T-helper 17 cell (primary cell): ENCODE measurements around the gene KBTBD2. TPM values are rescaled to one million over a fixed set of nuclear protein-coding genes. Genes with fewer than 3 reads are reported as not detected.
"Not testable (repeated sequence)": the region's sequence is repeated elsewhere in the genome, so short reads cannot be mapped to it uniquely, and the experiment has no call there.

Source experiments
- ATAC-seq: fragments of 150-1000 bp; cut with Tn5 transposase; 2 replicates; pipeline ENCODE4 v1.10.0; 2021; ENCODE audit warnings: mild to moderate bottlenecking, moderate library complexity
- DNase-seq, 3 donors: peaks; one replicate each; pipeline versions ENCODE4 v3.0.0 to v3.0.0-alpha.2; 2020 to 2021
- H3K9me3 ChIP-seq: one replicate; pipeline ENCODE4 v1.7.0; 2013; ENCODE audit warnings: low read length, mild to moderate bottlenecking; ENCODE audit not compliant: control insufficient read depth, poor library complexity, severe bottlenecking
- H3K27ac Mint-ChIP-seq: one replicate; pipeline ENCODE4 v1.8.0; 2022; ENCODE audit warnings: mild to moderate bottlenecking, moderate library complexity, mixed read lengths
- H3K27me3 Mint-ChIP-seq: one replicate; pipeline ENCODE4 v1.8.0; 2022; ENCODE audit warnings: mixed read lengths
- H3K36me3 Mint-ChIP-seq: one replicate; pipeline ENCODE4 v1.8.0; 2022; ENCODE audit warnings: low read depth, mixed read lengths
- H3K4me1 Mint-ChIP-seq: one replicate; pipeline ENCODE4 v1.8.0; 2022; ENCODE audit warnings: mild to moderate bottlenecking, mixed read lengths
- H3K4me3 Mint-ChIP-seq: one replicate; pipeline ENCODE4 v1.8.0; 2022; ENCODE audit warnings: mild to moderate bottlenecking, moderate library complexity, mixed read lengths
- total RNA-seq, 4 donors: library from RNA in 2 of 4; stranded (reverse) in 2 of 4; gene quantifications; one replicate each; pipeline ENCODE4 v1.2.3 and lab custom pipeline; 2022 to 2026

Gene KBTBD2
- total RNA-seq (100 to 1,000 TPM; 118 to 129 TPM), total RNA-seq (lab: John Stamatoyannopoulos, UW) (106 to 134 reads per million in 2 donors)

- peaks cover 46% of the 10 kb centered on the region for H3K4me1 Mint-ChIP-seq
- no peaks in the 10 kb centered on the region for H3K9me3 ChIP-seq
- H3K4me3 Mint-ChIP-seq: peak within 1 kb of the TSS; percentile 96
- peak; percentile 66 for ATAC-seq
- H3K36me3 Mint-ChIP-seq: no peaks in the 10 kb centered on the region
- H3K27ac Mint-ChIP-seq: peak within 1 kb of the TSS; percentile 99
- DNase-seq: peak; percentile 58 to 74 (median 68)
- H3K27me3 Mint-ChIP-seq: no peaks in the 10 kb centered on the region
Observed at GRCh38 chr7:32891043-32891799, at the start of gene KBTBD2. TSS of gene KBTBD2 (minus strand) at chr7:32891760. CDS start at chr7:32879604, 12,156 bp downstream.

- no peak overlapping the region for H3K27ac Mint-ChIP-seq
Observed at GRCh38 chr7:32941181-32941580, 49.6 kb upstream of the KBTBD2 start.

GRCh38 chr7:32937344-32938174 is 46.0 kb upstream of the KBTBD2 start:
- Mint-ChIP-seq H3K27me3 (no peaks in the 10 kb centered on the region), H3K4me3 (no peak overlapping the region), H3K4me1 (peaks cover 13% of the 10 kb centered on the region), H3K27ac (no peak overlapping the region), H3K36me3 (peaks cover 2% of the 10 kb centered on the region)
- DNase-seq (no peak), ATAC-seq (no peak)
- H3K9me3 ChIP-seq: no peaks in the 10 kb centered on the region

More at GRCh38 chr7:32941181-32941580, 49.6 kb upstream of the KBTBD2 start:
- DNase-seq (no peak), ATAC-seq (no peak)
- no peaks in the 10 kb centered on the region for H3K9me3 ChIP-seq
- Mint-ChIP-seq H3K4me3 (peak overlapping the region; percentile 92), H3K27me3 (no peaks in the 10 kb centered on the region), H3K4me1 (peaks cover 17% of the 10 kb centered on the region), H3K36me3 (peaks cover 2% of the 10 kb centered on the region)

- Mint-ChIP-seq H3K36me3 (no peaks in the 10 kb centered on the region), H3K4me1 (peaks cover 6% of the 10 kb centered on the region), H3K4me3 (no peak overlapping the region), H3K27ac (no peak overlapping the region), H3K27me3 (no peaks in the 10 kb centered on the region)
- no peak for ATAC-seq
- no peaks in the 10 kb centered on the region for H3K9me3 ChIP-seq
- DNase-seq: no peak
Observed at GRCh38 chr7:32936689-32937088, 45.1 kb upstream of the KBTBD2 start.

GRCh38 chr7:32935558-32935957 is 44.0 kb upstream of the KBTBD2 start:
- no peaks in the 10 kb centered on the region for H3K9me3 ChIP-seq
- no peak for ATAC-seq
- Mint-ChIP-seq H3K36me3 (no peaks in the 10 kb centered on the region), H3K27me3 (no peaks in the 10 kb centered on the region), H3K4me1 (peaks cover 5% of the 10 kb centered on the region), H3K4me3 (no peak overlapping the region), H3K27ac (no peak overlapping the region)
- no peak for DNase-seq

- no peak for ATAC-seq
- DNase-seq: no peak
- Mint-ChIP-seq H3K27ac (no peak overlapping the region), H3K27me3 (no peaks in the 10 kb centered on the region), H3K4me3 (no peak overlapping the region), H3K36me3 (no peaks in the 10 kb centered on the region), H3K4me1 (no peaks in the 10 kb centered on the region)
- no peaks in the 10 kb centered on the region for H3K9me3 ChIP-seq
Observed at GRCh38 chr7:32930378-32930777, 38.8 kb upstream of the KBTBD2 start.

- H3K27me3 Mint-ChIP-seq: no peaks in the 10 kb centered on the region
- H3K27ac Mint-ChIP-seq: no peak overlapping the region
- no peaks in the 10 kb centered on the region for H3K4me1 Mint-ChIP-seq
Observed at GRCh38 chr7:32929430-32930143, 38.0 kb upstream of the KBTBD2 start.

GRCh38 chr7:32928785-32929298 is 37.3 kb upstream of the KBTBD2 start:
- no peaks in the 10 kb centered on the region for H3K36me3 Mint-ChIP-seq
- no peaks in the 10 kb centered on the region for H3K4me1 Mint-ChIP-seq
- no peak overlapping the region for H3K27ac Mint-ChIP-seq
- ATAC-seq: no peak
- H3K4me3 Mint-ChIP-seq: no peak overlapping the region
- DNase-seq: no peak
- H3K27me3 Mint-ChIP-seq: no peaks in the 10 kb centered on the region
- H3K9me3 ChIP-seq: no peaks in the 10 kb centered on the region

More at GRCh38 chr7:32929430-32930143, 38.0 kb upstream of the KBTBD2 start:
- no peak for ATAC-seq
- Mint-ChIP-seq H3K36me3 (no peaks in the 10 kb centered on the region), H3K4me3 (no peak overlapping the region)
- DNase-seq: no peak
- H3K9me3 ChIP-seq: no peaks in the 10 kb centered on the region

GRCh38 chr7:32921896-32922295 is 30.3 kb upstream of the KBTBD2 start:
- no peaks in the 10 kb centered on the region for H3K27me3 Mint-ChIP-seq
- no peaks in the 10 kb centered on the region for H3K9me3 ChIP-seq
- ATAC-seq: no peak
- H3K27ac Mint-ChIP-seq: no peak overlapping the region
- peaks cover 2% of the 10 kb centered on the region for H3K4me1 Mint-ChIP-seq
- no peak overlapping the region for H3K4me3 Mint-ChIP-seq
- no peak for DNase-seq
- no peaks in the 10 kb centered on the region for H3K36me3 Mint-ChIP-seq

GRCh38 chr7:32916994-32917393 is 25.4 kb upstream of the KBTBD2 start:
- H3K9me3 ChIP-seq, H3K36me3 Mint-ChIP-seq, H3K27me3 Mint-ChIP-seq, H3K4me3 Mint-ChIP-seq, ATAC-seq, H3K4me1 Mint-ChIP-seq, H3K27ac Mint-ChIP-seq, DNase-seq: not testable (repeated sequence)

GRCh38 chr7:32916006-32916405 is 24.4 kb upstream of the KBTBD2 start:
- no peak for DNase-seq
- H3K9me3 ChIP-seq: no peaks in the 10 kb centered on the region
- Mint-ChIP-seq H3K4me1 (peaks cover 4% of the 10 kb centered on the region), H3K36me3 (no peaks in the 10 kb centered on the region), H3K4me3 (no peak overlapping the region), H3K27ac (no peak overlapping the region), H3K27me3 (no peaks in the 10 kb centered on the region)
- ATAC-seq: no peak

GRCh38 chr7:32915041-32915536 is 23.5 kb upstream of the KBTBD2 start:
- H3K4me1 Mint-ChIP-seq: peaks cover 4% of the 10 kb centered on the region
- H3K9me3 ChIP-seq: no peaks in the 10 kb centered on the region
- H3K27ac Mint-ChIP-seq: no peak overlapping the region
- no peaks in the 10 kb centered on the region for H3K27me3 Mint-ChIP-seq
- H3K4me3 Mint-ChIP-seq: no peak overlapping the region
- DNase-seq (no peak), ATAC-seq (no peak)
- no peaks in the 10 kb centered on the region for H3K36me3 Mint-ChIP-seq

GRCh38 chr7:32914184-32914583 is 22.6 kb upstream of the KBTBD2 start:
- ATAC-seq: no peak
- H3K4me3 Mint-ChIP-seq: no peak overlapping the region
- DNase-seq: no peak
- H3K9me3 ChIP-seq: no peaks in the 10 kb centered on the region
- no peak overlapping the region for H3K27ac Mint-ChIP-seq
- H3K4me1 Mint-ChIP-seq: peaks cover 7% of the 10 kb centered on the region
- no peaks in the 10 kb centered on the region for H3K27me3 Mint-ChIP-seq
- no peaks in the 10 kb centered on the region for H3K36me3 Mint-ChIP-seq
